HEK293T (cell line): ENCODE data around the gene NMNAT2.

Source experiments
- CTCF ChIA-PET: fragments of 350-600 bp; formaldehyde crosslinking; extraction: SDS; loops from one replicate; lab custom pipeline; 2021; ENCODE audit warnings: antibody characterized with exemption, inconsistent platforms; lab: Yijun Ruan, JAX
- POLR2A ChIA-PET: fragments of 350-600 bp; formaldehyde crosslinking; extraction: SDS; loops from one replicate; lab custom pipeline; 2020; ENCODE audit warnings: antibody characterized with exemption, inconsistent platforms; lab: Yijun Ruan, JAX
- DNase-seq: peaks from one replicate; pipeline ENCODE4 v3.0.0; 2012; ENCODE audit warnings: mixed read lengths; ENCODE audit errors: extremely low spot score
- ARNT ChIP-seq: fragments of 450-650 bp; IDR thresholded peaks from 2 replicates; pipeline ENCODE4 v1.6.1; 2017; ENCODE audit warnings: mild to moderate bottlenecking
- BHLHE40 ChIP-seq: fragments of 450-650 bp; IDR thresholded peaks from 2 replicates; pipeline ENCODE4 v1.6.1; 2016; ENCODE audit warnings: mild to moderate bottlenecking, moderate library complexity, borderline replicate concordance
- CTBP1 ChIP-seq: fragments of 450-650 bp; IDR thresholded peaks from 2 replicates; pipeline ENCODE4 v1.6.1; 2016; ENCODE audit warnings: borderline replicate concordance
- ELF4 ChIP-seq: fragments of 450-650 bp; IDR thresholded peaks from 2 replicates; pipeline ENCODE4 v1.6.1; 2017; ENCODE audit warnings: antibody characterized with exemption
- FOXA1 ChIP-seq: fragments of 450-650 bp; IDR thresholded peaks from 2 replicates; pipeline ENCODE4 v1.6.1; 2016; ENCODE audit warnings: mild to moderate bottlenecking
- FOXK2 ChIP-seq: fragments of 450-650 bp; IDR thresholded peaks from 2 replicates; pipeline ENCODE4 v1.6.1; 2016; ENCODE audit warnings: mild to moderate bottlenecking
- FOXM1 ChIP-seq: fragments of 450-650 bp; IDR thresholded peaks from 2 replicates; pipeline ENCODE4 v1.6.1; 2017; ENCODE audit warnings: mild to moderate bottlenecking, borderline replicate concordance
- HDGF ChIP-seq: fragments of 450-650 bp; IDR thresholded peaks from 2 replicates; pipeline ENCODE4 v1.6.1; 2017; ENCODE audit warnings: antibody characterized with exemption, borderline replicate concordance
- L3MBTL2 ChIP-seq: fragments of 450-650 bp; conservative IDR thresholded peaks from 2 replicates; pipeline ENCODE4 v1.6.1; 2016; ENCODE audit warnings: mild to moderate bottlenecking
- LEF1 ChIP-seq: fragments of 450-650 bp; IDR thresholded peaks from 2 replicates; pipeline ENCODE4 v1.6.1; 2017; ENCODE audit warnings: mild to moderate bottlenecking, borderline replicate concordance
- NFRKB ChIP-seq: fragments of 450-650 bp; IDR thresholded peaks from 2 replicates; pipeline ENCODE4 v1.6.1; 2016; ENCODE audit warnings: mild to moderate bottlenecking, moderate library complexity
- SP1 ChIP-seq: fragments of 450-650 bp; IDR thresholded peaks from 2 replicates; pipeline ENCODE4 v1.6.1; 2017
- SUZ12 ChIP-seq: fragments of 450-650 bp; IDR thresholded peaks from 2 replicates; pipeline ENCODE4 v1.6.1; 2016; ENCODE audit warnings: mild to moderate bottlenecking
- TARDBP ChIP-seq: fragments of 450-650 bp; IDR thresholded peaks from 2 replicates; pipeline ENCODE4 v1.6.1; 2016
- ZNF384 ChIP-seq: fragments of 450-650 bp; IDR thresholded peaks from 2 replicates; pipeline ENCODE4 v1.6.1; 2016
- TF ChIP-seq, protein P1 (sequence below): fragments of 450-650 bp; IDR thresholded peaks from 2 replicates; pipeline ENCODE4 v1.6.1; 2016

Gene NMNAT2

DNA sequence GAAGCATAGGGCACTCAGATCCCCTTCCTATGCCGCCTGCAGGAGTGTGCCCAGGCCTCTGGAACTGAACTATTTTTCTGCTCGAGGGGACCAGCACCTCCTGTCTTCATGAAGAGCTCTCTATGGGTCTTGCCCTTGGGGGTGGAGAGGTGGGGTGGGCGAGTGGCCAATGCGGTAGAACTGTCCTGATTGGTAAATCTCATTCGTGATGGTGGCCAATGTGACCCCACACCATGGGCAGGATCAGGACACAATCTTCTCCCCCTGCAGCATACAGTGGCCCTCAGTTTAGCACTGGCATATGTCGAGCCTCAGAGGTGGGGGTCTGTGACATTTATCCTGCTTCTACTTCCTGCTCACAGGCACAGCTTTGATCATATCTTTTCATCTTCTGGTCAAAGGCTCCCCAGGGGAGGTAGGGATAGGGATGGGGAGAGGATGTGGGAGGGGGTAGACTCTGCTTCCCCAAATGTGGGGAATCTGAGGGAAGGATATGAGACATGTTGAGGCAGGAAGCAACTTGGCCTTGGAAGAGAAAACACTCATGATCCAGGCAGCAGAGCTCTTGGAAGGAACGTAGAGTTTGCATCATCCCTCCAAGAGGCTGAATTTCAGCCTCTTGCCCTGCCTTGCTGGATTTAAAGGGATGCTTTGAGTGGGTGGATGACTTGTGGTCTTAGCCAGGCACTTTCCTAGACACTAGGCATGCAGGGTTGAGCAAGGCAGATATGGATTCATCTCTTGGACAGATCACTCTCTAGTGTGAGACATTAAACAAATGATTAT, 150.3 kb downstream of the NMNAT2 start:
- DNase-seq, result no peak
- POLR2A ChIA-PET, result no interaction called here
- no peak for TF ChIP-seq FOXA1
- no peak for TF ChIP-seq LEF1
- TF ChIP-seq ELF4, result no peak
- CTCF ChIA-PET, result no interaction called here

DNA sequence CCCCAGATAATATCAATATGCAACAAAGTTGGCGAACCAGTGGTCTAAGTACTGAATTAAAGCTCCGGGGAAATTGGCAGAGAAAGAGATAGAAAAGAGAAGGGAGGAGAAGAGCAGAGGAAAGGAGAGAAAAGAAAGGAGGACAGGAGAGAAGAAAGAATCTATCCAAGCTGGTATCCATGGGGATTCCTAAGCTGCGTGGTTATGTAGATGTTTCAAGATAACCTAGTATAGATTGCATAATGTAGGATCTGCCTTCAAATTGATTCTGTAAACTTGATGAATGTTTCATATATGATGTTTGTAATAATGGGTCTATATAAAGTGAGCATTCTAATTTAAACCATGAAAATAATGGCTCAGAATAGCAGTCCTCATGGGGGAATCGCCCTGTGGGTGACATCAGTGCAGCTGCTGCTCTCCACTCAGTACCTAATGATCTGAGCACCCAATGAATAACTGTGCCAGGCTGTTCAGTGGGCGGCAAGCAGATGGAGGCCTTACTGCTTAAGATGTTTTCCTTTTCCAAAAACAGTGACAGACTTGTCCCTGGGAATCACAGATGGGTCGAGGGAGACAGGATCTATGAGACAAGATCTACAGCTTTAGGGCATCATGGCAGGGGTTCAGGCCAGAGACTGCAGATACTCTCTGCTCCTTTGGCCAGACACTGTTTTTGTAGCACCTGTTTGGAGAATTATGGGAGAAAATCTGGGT, 154.1 kb downstream of the NMNAT2 start:
- POLR2A ChIA-PET, result no interaction called here
- CTCF ChIA-PET, result no interaction called here
- no peak for DNase-seq
- TF ChIP-seq HDGF (no peak), LEF1 (no peak), ZNF384 (no peak), ARNT (no peak), FOXK2 (no peak), TARDBP (no peak), L3MBTL2 (no peak), ELF4 (no peak), FOXA1 (no peak), BHLHE40 (no peak), FOXM1 (no peak), NFRKB (no peak), SP1 (no peak), SUZ12 (no peak), CTBP1 (no peak)
- TF ChIP-seq, protein P1, sequence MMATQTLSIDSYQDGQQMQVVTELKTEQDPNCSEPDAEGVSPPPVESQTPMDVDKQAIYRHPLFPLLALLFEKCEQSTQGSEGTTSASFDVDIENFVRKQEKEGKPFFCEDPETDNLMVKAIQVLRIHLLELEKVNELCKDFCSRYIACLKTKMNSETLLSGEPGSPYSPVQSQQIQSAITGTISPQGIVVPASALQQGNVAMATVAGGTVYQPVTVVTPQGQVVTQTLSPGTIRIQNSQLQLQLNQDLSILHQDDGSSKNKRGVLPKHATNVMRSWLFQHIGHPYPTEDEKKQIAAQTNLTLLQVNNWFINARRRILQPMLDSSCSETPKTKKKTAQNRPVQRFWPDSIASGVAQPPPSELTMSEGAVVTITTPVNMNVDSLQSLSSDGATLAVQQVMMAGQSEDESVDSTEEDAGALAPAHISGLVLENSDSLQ, result no peak

DNA sequence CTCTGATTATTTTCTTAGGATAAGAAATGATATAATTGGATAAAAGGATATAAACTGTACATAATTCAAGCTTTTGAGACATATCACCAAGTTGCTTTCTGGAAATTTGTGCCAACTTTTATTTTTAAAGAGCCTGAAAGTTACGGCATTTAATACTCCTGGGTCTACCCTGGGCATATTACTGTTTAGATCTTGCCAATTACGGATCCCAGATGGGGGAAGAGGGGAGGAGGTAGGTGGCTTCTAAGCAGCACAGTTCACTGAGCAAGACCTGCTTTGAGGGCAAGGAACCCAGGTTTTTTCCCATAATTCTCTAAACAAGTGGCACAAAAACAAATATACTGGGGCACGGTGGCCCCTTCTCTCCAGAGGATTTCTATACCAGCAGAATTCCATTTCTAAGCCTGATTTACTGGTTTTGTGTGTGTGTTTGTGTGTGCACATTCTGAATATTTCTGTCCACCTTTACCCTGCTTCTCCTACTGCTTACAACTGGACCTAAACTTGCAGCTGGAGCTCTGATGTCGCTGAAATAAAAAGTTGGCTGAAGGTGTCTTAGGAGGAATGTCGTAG, 155.5 kb downstream of the NMNAT2 start:
- TF ChIP-seq FOXA1, result no peak
- no peak for TF ChIP-seq BHLHE40
- TF ChIP-seq TARDBP, result no peak
- TF ChIP-seq FOXM1, result no peak
- no peak for TF ChIP-seq ZNF384
- TF ChIP-seq ARNT, result no peak
- TF ChIP-seq, protein P1, result no peak
- no peak for TF ChIP-seq SP1
- no peak for TF ChIP-seq CTBP1
- TF ChIP-seq L3MBTL2, result no peak
- no peak for TF ChIP-seq LEF1
- no peak for TF ChIP-seq FOXK2
- no peak for TF ChIP-seq ELF4
- no peak for TF ChIP-seq SUZ12
- no peak for TF ChIP-seq HDGF
- TF ChIP-seq NFRKB, result no peak
- POLR2A ChIA-PET, result interaction anchor here (1.6 kb wide), 1 partner anchor 28 kb away, joined by 4 read pairs; no protein-coding TSS in a partner anchor
- CTCF ChIA-PET, result no interaction called here
- DNase-seq, result no peak

DNA sequence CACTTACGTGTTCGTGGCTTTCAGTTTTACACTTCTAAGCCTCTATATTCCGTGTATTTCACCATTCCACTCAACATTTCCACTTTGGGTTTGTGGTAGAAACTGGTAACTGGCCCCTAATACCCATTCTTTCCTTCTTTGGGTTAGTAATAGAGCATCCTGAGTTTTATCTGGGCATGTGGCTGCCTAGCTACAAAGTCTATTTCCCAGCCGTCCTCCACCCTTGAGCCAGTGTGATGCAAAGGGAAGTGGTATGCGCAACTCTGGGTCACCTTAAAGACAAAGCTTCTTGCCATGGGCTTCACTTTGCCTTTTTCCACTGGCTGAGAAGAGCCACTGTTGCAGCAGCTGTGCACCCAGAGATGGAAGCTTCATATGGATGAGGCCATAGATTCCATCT, 158.3 kb downstream of the NMNAT2 start:
- no peak for TF ChIP-seq FOXA1
- no peak for TF ChIP-seq SP1
- TF ChIP-seq ARNT, result no peak
- POLR2A ChIA-PET, result no interaction called here
- CTCF ChIA-PET, result no interaction called here
- DNase-seq, result no peak

DNA sequence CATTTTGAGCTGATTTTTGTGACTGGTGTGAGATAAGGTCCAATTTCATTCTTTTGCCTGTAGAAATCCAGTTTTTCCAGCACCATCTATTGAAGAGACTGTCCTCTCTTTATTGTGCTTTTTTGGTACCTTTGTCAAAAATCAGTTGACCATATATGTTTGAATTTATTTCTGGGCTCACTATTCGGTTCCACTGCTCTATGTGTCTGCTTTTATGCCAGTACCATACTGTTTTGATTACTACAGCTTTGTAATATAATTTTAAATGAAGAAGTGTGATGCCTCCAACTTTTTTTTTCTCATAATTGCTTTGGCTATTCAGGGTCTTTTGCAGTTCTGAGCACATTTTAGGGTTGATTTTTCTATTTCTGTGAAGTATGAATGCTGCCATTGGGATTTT, 163.1 kb downstream of the NMNAT2 start:
- ChIA-PET CTCF (no interaction called here), POLR2A (no interaction called here)
- no peak for TF ChIP-seq SP1
- TF ChIP-seq HDGF, result no peak
- TF ChIP-seq L3MBTL2, result no peak
- TF ChIP-seq SUZ12, result no peak
- no peak for TF ChIP-seq ELF4
- TF ChIP-seq LEF1, result no peak
- no peak for TF ChIP-seq FOXA1
- TF ChIP-seq FOXK2, result no peak
- no peak for TF ChIP-seq FOXM1
- no peak for TF ChIP-seq BHLHE40
- no peak for TF ChIP-seq CTBP1
- no peak for TF ChIP-seq ARNT
- DNase-seq, result no peak

DNA sequence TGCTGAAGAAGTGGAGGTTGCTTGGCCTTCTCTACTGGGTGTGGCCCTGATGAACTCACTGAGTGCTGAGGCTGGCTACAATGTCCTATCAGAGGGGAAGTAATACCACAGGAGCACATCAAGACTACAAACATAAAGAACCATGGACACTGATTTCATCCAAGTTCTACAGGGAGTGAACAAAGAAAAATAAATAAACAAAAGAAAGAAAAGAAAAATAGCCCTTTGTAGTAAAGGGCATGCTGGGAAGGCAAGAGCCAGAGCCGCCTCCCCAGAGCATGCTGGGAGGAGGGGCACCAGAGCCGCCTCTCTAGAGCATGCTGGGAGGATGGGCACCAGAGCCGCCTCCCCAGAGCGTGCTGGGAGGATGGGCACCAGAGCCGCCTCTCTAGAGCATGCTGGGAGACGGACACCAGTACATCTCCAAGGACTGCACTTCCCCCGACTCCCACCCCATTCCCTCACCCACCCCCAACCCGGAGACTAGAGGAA, 166.2 kb downstream of the NMNAT2 start:
- POLR2A ChIA-PET, result no interaction called here
- DNase-seq, result no peak
- CTCF ChIA-PET, result no interaction called here
- no peak for TF ChIP-seq ELF4
- no peak for TF ChIP-seq FOXK2
- no peak for TF ChIP-seq SUZ12
- TF ChIP-seq L3MBTL2, result no peak
- no peak for TF ChIP-seq FOXM1
- TF ChIP-seq CTBP1, result no peak
- no peak for TF ChIP-seq ZNF384
